KOPT-K1 (cell line): Measurements from ENCODE around the gene GOLGA6L4.
"Not testable (repeated sequence)": the region's sequence is repeated elsewhere in the genome, so short reads cannot be mapped to it uniquely, and the experiment has no call there.

Experiments used
- H3K27ac ChIP-seq: fragments of 200-600 bp; sonication (generic); 2 replicates; pipeline ENCODE4 v1.5.1; 2016; ENCODE audit warnings: antibody characterized with exemption, mild to moderate bottlenecking, low read depth, low read length; ENCODE audit not compliant: poor library complexity, severe bottlenecking
- H3K36me3 ChIP-seq: fragments of 200-600 bp; sonication (generic); 2 replicates; pipeline ENCODE4 v1.5.1; 2017; ENCODE audit warnings: antibody characterized with exemption, mild to moderate bottlenecking, low read length, moderate library complexity; ENCODE audit not compliant: insufficient read depth
- H3K9me3 ChIP-seq: fragments of 200-600 bp; sonication (generic); 2 replicates; pipeline ENCODE4 v1.5.1; 2017; ENCODE audit warnings: antibody characterized with exemption, low read length, mild to moderate bottlenecking; ENCODE audit not compliant: insufficient read depth, poor library complexity, severe bottlenecking

GOLGA6L4 gene, protein sequence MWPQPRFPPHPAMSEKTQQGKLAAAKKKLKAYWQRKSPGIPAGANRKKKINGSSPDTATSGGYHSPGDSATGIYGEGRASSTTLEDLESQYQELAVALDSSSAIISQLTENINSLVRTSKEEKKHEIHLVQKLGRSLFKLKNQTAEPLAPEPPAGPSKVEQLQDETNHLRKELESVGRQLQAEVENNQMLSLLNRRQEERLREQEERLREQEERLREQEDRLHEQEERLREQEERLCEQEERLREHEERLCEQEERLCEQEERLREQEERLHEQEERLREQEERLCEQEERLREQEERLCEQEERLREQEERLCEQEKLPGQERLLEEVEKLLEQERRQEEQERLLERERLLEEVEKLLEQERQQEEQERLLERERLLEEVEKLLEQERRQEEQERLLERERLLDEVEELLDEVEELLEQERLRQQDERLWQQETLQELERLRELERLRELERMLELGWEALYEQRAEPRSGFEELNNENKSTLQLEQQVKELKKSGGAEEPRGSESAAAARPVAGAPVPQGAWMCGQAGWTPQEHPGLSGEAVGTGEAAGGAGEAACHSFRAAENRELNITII

GRCh38 chr15:84235573-84235972, at the start of gene GOLGA6L4:
Gene GOLGA6L4, plus strand, starts transcription at chr15:84235773. Its CDS starts 62 bp downstream, at chr15:84235835.
- H3K27ac ChIP-seq, H3K9me3 ChIP-seq, H3K36me3 ChIP-seq: not testable (repeated sequence)

DNA sequence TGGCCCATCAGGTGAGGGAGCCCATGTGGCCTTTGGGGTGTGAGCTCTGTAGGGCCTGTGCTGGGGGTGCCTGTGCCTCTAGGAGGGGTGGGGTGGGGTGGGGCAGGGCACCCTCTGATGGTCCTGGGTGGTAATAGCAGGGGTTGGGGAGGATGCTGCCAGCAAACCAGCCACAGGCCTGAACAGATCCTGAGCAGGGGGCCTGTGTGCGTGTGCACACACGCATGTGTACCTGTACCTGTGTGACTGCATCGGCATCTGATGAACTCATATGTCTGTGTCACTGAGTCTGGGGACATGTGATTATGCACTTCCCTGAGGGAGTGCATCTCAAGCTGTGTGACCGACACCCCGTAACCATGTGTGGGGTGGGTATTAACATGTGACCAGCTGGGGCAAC, 42.6 kb upstream of the GOLGA6L4 start:
- H3K27ac ChIP-seq, H3K9me3 ChIP-seq, H3K36me3 ChIP-seq: not testable (repeated sequence)

DNA sequence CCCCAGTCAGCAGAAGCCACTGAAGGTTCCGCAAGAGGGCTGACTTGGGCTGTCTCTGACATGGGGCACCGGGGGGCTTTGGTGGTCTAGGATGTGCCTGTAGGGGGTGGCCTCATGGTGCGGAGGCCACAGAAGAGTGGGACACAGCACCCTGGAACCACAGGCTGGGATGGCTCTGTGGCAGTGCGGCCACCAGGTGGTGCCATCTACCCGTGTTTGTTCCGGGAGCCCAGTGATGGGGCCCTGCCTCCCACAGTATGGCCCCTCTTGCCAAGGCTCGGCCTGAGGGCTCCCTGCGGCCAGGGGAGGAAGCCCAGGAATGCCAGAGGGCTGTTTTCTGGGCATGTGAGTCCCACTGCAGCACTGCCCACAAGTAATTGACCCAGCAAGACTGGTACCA, 40.0 kb upstream of the GOLGA6L4 start:
- not testable (repeated sequence) for H3K36me3 ChIP-seq, H3K9me3 ChIP-seq, H3K27ac ChIP-seq

DNA sequence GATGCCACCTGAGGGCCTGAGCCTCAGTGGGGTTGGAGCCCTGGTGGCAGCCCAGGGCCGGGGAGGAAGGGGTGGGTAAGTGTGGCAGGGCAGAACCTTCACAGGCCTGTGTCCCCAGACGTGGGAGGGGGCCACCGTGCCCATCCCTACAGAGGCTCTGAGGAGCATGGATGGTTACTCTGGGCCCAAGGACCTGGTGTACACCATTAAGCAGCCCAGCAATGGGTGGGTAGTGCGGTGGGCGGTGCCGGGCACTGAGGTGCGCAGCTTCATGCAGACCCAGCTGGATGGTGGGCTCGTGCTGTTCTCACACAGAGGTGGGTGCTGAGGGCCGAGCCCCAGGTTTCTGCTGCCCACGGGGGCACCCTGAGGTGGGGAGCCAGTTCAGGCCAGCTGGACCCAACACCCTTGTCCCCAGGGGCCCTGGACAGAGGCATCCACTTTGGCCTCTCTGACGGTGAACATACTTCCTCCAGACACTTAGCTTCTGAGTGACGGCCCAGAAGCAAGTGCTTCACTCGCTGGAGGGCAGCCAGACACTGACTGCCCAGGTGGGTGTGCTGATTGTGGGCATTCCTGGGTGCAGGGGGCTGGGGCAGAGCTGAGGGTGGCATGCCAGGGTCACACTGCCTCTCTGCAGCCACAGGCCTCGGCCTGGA, 38.9 kb upstream of the GOLGA6L4 start:
- H3K9me3 ChIP-seq, H3K27ac ChIP-seq, H3K36me3 ChIP-seq: not testable (repeated sequence)

- not testable (repeated sequence) for H3K36me3 ChIP-seq, H3K27ac ChIP-seq, H3K9me3 ChIP-seq
Observed at GRCh38 chr15:84199865-84200264, 35.7 kb upstream of the GOLGA6L4 start.

- H3K36me3 ChIP-seq, H3K9me3 ChIP-seq, H3K27ac ChIP-seq: not testable (repeated sequence)
Observed at GRCh38 chr15:84246441-84246840, 10.9 kb downstream of the GOLGA6L4 start.
